Stimulated activated CD4-positive, alpha-beta T cell treated with anti-CD3 and anti-CD28 coated beads, TNF-alpha, amount 100 ng/mL, for 48 hours (primary cell): Measurements from ENCODE around the gene CA5A.
A peak's percentile ranks its signal among the peaks of the same experiment; 100 is the strongest.
"Not testable (repeated sequence)": the region's sequence is repeated elsewhere in the genome, so short reads cannot be mapped to it uniquely, and the experiment has no call there.

Experiments
- DNase-seq, 3 donors: peaks; one replicate each; pipeline ENCODE4 v3.0.0-alpha.2; 2020; ENCODE audit warnings: low read depth in 3 of 3

Gene CA5A

DNA sequence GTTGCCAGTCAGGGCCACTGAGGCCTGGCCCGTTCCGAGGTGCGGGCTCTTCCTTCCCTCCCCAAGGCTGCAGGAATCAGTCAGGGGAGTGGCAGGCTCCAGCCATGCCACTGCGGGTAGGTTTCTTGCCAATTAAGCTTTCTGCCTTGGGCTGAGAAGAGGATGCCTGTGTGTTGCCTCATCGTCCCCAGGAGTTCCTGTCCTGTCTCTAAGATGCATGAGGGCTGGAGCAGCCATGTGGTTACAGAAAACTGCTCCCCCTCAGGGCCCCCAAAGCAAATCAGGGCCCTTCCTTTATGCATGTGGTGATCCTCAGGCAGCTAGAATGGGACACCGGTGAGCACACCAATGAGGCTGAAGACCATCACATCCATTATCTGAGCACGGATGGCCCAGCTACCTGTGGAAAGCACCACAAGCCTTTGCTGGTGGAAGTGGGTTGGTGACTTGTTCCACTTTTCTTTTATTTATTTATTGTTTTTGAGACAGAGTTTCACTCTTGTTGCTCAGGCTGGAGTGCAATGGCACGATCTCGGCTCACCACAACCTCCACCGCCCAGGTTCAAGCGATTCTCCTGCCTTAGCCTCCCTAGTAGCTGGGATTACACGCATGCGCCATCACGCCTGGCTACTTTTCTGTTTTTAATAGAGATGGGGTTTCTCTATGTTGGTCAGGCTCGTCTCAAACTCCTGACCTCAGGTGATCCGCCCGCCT lies 40.0 kb downstream of the CA5A start:
- DNase-seq, result not testable (repeated sequence)

DNA sequence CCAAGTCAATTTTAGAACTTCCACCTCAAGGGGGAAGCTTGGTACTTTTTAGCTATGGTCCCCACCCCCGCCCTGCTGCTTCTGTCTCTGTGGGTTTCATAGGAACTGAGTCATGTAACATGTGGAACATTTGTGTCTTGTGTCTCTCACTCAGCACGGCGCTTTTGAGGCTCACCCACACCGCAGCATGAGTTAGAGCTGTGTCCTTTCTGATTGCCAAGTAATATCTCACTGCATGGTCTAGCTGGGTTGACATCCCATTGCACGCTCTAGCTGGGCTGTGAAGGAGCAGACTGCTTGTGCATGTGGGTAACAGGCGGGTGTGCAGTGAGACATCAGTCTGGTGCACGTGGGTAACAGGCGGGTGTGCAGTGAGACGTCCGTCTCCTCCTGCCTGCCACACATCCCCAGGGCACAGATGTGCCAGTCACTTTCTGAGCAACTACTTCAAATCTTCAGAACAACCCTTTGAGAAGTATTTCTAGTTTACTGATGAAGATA lies 40.6 kb downstream of the CA5A start:
- DNase-seq, result peak; percentile 69 to 90 (median 75)

DNA sequence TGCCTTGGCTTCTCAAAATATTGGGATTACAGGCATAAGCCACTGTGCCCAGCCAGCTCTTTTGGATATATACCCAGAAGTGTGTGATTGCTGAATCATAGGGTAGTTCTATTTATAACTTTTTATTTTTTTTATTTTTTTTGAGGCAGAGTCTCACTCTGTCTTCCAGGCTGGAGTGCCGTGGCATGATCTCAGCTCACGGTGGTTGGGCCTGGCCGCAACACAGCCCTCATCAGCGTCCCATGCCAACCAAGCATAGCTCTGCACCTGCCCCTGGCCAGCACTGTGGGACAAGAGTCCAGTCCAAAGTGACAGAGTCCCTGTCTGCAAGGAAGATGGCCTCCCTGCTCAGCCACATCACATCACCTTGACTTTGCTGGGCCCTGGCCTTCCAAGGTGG lies 42.3 kb downstream of the CA5A start:
- DNase-seq, result not testable (repeated sequence)

DNA sequence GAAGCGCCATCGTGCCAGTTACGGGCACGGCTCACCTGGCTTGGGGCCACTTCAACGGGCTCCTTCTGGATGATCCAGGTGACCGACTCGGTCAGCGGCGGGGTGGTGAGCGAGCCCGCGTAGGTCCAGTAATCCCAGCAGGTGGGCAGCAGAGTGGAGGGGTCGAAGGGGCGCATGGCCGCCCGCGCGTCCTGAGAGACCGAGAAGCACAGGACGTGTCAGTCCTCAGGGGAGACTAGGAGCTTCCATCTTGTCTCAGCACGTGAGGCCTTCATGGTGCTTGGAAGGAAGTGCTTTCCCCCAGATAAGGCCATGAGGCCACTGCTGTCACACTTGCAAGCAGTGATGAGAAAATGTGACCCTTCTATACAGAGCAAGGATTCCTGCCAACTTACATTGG lies 44.6 kb downstream of the CA5A start:
- DNase-seq, result no peak

DNA sequence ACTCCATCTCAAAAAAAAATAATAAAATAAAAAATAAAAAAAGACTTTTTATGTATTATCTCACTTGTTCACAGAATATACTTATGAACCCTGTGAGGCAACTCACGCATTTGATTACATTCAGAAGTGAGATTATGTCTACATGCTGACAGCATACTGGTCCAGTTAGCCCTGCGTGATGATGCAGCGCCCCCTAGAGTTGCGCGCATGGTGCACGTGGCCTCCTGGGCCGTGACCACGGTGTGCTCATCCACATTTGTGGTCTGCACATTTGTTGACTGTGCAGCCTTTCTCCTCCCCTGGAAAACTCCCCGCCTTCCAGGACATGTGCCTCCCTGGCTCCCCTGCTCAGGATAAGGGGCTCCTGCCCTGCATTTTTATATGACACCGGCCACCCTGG lies 46.6 kb downstream of the CA5A start:
- DNase-seq, result not testable (repeated sequence)

DNA sequence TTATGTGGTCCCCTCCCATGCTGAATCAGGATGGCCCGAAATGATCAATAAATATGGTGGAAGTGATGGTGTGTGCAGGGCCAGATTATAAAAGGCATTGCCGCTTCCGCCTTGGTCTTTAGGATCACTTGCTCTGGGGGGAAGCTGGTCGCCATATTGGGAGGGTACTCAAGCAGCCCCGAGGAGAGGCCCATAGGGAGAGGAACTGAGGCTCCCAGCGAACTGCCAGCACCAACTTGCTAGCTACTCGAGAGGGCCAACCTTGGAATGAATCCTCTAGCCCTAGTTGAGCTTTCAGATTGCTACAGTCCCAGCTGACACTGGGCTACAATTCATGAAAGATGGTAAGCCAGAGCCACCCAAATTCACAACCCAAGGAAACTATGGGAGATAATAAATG lies 48.0 kb downstream of the CA5A start:
- DNase-seq, result not testable (repeated sequence)

DNA sequence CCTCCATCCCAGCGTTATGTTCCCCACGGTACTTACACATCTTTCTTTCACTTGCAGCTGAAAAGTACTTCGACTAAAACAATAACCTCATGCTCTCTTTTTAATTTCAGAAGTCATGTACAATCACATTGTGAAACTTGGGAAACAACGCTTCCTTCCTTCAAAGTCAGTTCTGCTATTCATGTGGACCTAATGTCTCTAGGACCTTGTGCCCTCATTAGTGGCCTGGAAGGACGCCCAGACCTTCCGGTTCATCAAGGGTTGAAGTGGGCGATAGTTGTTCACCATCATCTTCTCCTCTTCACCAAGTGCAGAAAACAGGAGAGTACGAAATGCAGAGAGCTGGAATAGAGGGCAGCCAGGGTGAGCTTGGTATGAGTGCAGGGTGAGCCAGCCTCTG lies 48.4 kb downstream of the CA5A start:
- not testable (repeated sequence) for DNase-seq

DNA sequence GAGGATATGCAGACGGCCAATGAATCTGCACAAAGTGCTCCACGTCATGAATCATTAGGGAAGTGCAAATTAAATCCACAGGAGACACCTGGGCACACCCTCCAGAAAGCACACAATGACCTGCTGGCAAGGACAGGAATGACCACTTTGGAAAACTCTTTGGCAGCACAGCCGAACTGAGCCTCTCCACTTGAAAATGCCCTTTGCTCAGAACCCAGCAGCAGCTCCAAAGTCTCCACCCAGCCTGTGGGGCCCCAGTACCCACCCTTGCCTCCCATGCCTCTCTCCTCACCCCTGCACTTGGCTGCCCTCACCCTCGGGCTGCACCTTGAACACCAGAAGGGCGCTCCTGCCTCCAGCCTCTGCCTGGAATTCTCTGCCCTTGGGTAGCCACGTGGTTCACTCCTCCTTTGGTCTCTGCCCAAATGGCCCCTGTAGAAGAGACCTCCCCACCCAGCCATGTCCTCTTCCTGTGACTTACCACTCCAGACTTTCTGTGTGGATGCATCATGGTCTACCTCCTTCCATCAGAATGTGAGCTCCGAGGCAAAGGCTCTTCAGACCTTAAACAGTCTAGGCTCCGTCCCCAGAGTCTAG lies 50.9 kb downstream of the CA5A start:
- DNase-seq, result not testable (repeated sequence)

DNA sequence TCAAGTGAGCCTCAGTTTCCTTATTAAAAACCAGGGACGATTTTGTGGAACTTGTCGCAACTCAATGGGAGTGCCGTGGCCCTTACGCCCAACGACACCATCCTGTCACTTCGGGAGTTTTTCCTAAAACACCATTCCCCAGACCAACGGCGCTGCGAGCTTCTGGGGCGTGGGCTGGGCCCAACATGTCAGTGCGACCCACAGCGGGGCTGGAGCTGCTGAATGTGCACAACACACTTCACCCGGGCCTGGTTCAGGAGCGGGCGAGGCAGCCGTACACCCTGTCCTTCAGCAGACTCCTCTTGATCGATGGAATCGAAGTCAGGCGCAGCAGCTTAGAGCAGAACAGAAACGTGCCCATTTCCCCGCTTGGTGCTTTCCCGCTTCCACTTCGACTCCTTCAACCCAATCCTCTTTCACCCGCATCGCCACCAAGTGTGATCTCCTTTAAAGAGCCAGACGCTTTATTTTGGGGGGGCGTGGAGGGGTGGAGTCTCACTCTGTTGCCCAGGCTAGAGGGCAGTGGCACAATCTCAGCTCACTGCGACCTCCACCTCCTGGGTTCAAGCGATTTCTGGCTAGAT lies 53.8 kb downstream of the CA5A start:
- DNase-seq, result no peak

DNA sequence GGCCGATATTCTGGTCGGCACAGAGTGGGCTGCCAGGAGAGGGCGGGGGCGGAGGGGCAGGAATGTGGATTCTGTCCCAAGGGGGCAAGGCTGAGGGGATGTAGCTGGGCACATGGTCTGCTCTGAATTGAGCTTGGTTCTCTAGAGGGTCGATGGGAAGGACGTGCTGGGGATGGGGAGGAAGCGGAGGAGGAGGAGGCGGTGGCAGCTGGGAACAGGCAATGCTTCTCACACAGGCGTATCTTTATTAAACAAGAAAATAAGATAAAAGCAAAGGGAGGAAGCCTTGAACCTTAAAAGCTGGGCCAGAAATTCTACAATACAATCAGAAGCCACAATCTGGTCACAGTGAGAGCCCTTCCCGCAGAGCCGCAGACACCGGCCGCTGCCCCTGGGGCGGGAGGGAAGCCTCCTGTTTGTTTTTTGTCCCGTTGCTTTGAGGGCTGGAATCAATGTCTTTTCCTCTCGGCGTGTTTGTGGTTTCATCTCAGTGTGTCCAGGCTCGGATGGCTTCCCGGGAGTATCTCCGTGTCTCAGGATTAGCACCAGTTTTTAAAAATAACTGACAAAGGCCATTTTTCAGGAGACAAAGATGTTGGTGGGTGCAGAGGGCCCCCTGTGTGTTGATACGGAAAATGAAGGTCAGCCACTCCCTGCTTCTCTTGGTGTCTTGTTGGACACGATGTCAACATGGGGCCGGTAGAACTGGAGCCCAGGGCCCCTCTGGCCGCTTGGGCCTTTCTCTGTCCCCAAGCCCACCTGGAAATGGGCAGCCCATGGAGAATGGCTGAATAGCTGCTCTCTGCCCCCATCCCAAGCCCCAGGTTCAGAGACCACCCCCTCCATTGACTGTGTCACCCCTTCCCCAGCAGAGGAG lies 54.8 kb downstream of the CA5A start:
- DNase-seq, result no peak

DNA sequence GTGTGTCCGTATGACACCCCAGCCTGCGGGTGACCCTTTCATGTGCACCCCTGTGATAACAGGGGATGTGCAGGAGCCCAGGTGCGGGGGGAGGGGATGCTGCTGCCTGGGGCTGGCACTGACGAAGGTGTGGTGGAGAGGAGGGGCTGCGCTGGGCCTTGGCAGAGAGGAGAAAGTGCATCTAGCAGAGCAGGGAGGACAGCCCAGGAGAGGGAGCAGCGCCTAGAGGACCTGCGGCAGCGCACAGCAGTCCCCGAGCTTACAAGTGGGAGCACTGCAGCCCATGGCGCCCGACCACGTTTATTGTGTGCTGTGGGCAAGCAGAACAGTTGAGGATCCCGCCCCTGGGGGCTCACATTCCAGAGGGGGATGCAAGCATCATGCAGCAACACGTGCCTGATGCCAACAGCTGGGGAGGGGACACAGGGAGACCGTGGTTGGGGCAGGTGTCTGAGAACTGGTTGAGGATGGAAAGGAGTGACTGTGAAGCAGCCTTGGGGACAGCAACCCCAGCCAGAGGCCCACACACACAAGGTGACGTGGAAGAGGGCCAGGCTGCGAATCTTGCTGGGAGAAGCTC lies 56.1 kb downstream of the CA5A start:
- DNase-seq, result no peak

DNA sequence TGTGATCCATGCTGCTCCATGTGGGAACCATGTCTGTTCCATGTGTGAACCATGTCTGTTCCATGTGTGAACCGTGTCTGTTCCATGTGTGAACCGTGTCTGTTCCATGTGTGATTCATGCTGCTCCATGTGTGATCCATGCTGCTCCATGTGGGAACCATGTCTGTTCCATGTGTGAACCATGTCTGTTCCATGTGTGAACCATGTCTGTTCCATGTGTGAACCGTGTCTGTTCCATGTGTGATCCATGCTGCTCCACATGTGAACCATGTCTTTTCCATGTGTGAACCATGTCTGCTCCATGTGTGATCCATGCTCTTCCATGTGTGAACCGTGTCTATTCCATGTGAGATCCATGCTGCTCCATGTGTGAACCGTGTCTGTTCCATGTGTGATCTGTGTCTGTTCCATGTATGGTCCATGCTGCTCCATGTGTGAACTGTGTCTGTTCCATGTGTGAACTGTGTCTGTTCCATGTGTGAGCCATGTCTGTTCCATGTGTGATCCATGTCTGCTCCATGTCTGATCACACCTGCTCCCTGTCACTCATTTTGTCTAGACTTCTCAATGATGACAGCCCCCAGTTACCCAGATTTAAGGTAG lies 56.8 kb downstream of the CA5A start:
- not testable (repeated sequence) for DNase-seq

DNA sequence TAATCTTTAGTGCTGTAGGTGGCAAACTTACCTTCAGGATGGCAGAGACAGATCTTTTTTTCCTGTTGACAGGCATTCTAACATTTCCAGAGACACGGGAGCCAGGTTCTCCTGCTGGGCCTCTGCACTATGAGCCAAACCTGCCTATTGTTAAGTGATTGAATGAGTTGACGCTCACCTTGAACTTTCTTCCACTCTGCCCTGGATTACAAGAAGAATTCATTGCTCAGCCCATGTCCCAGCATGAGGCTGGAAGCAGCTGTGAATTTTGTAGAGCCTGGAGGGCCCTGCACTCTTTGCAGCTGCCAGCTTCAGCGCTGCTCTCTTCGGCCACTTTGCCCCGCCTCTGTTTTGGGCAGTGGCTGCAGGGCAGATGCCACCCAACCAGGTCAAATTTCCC lies 57.6 kb downstream of the CA5A start:
- no peak for DNase-seq

DNA sequence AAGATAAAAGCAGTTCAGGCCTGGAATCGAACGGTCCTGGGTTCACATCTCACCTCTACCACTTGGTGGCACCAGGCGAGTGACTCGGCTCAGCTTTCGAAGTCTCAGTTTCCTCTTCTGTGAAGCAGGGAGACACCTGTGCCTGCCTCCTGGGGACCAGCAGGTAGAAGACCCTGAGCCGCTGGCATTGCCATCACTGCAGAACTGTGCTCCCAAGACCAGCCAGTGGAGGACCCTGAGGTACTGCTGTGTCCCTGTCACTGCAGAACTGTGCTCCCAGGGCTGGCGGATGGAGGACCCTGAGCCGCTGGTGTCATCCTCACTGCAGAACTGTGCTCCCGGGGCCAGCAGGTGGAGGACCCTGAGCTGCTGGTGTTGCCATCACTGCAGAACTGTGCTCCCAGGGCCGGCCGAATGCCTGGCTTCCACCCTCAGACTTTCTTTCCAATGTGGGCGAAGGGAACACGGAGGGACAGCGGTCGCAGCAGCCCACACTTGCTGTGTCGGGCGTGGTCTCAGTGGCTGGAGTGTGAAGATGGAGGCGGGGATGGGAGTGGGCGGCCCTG lies 58.3 kb downstream of the CA5A start:
- DNase-seq, result no peak

DNA sequence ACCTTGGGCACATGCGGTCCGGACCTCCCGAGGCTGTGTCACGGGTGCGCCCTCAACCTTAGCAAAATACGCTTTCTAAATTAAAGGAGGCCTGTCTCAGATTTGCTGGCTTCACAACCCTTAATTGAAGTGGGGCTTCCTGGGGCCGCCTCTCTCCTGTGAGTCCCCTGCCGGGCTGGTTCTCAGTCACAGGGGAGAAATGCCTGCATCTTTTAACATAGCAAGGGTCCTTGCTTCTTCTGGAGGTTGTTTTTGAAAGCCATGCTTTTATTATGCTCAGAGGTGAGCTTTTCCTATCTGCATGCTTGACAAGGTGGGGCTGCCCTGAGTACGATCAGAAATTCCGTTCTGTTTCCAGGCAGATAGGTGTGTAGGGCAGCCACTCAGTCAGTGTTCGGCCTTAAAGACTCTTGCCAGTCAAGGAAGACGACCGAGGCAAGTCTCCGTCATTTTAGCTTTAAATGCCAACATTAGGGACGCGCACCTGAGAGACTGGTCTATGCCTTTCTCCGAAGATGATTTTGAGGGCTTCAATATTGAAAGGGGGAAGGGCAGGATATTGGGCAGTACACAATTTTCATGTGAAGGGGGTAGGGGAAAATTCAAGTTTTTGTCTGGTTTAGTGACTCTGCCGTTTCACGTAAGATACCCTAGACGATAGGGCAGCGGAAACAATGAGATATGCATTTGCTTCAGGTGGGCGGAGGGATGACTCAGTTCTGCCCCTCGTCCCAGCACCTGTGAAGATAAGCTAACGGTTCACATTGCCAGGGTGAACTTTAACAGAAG lies 61.5 kb downstream of the CA5A start:
- DNase-seq, result peak in 2 of 3 donors; percentile 68 to 77

DNA sequence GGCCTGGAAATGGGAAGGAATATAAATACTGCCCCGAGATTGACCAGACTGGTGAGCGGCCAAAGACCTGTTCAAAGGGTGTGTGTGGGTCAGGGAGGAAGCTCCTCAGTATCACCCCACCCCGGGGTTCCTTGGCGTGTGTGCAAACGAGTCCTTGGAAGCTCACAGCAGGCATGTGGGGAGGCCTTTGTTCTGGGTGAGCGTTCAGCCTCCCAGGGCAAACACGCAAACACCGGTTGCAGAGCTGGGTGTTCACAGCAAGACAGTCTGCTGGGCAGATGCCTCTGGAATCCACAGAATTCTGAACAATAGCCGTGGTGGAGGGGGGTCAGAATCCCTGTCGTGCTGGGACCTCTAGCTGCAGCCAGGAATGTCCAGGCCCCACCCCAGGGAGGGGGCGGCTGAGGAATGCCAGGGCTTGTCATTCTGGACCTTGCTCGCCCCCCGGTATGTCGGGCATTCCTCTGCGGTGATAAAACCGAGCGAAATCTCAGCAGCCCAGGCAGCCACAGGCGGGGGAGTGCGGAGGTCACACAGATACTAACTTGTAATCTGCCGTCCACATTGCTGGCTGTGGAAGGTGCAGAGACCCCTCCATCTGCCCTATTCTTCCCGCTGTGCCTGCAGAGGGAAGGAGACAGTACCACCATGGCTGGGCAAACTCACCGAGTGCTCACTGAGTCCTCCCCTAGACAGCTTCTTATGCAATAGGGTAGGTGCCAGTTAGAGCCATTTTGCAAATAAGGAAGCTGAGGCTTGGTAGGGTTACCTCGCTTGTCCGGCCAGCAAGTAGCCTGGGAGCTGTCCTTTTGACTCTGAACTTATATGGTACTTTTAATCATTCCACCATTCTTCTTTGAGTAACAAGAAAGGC lies 65.7 kb downstream of the CA5A start:
- not testable (repeated sequence) for DNase-seq

DNA sequence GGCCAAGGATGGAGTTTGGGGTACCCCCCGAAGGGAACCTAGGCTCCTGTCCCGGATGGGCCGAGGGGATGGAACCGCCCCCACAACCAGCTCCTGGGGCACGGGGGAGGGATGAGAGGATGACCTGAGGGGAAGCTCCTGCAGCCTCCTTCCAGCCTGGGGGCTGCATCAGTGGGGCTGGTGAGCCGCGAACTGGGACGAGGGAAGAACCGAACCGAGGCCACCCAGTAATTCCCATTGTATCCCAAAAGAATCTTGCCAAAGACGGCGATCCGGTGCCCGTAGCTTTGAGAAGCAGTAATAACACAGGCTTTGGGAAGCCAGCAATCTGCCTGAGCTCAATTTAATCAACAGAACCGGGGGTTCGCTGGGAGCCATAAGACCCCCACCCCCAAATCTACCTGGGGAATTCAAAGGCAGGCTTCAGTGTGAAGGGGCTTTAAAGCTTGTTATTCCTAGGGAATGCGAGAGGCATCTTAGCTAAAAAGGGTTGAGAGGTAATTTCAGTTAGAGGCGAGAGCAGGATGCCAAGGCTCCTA lies 66.4 kb downstream of the CA5A start:
- DNase-seq, result not testable (repeated sequence)

DNA sequence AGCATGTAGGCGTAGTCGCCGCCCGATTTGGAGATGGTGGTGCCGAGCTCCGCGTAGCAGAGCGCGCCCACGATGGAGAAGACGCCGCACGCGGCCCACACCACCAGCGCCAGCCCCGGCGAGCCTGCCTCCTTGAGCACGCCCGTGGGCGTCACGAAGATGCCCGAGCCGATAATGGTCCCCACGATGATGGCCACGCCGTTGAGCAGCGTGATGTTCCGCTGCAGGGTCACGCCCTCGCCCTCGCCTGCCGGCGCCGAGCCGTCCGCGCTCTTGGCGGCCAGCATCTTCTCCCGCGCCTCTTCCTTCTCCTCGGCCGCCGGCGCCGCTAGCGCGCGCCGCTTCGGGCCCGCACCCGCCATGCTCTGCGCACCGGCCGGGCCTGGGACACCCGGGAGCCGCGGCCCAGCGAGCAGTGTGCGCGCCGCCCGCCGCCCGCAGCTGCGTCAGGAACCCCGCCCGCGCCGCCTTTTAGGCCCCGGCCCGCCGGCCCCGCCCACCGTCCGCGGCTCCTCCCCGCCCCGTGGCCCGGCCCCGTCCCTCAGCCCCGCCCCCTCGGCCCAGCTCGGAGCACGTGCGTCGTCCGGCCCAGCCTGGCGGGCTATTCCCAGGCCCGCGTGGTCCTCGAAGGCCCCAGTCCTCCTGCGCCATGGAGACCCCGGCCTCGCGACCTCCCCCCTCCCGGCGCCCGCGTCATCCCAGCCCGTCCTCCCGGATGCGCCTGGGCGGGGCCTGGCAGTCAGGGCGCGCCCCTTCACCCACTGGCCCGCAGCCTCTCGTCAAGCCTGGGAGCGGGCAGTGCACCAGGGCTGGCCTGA lies 67.1 kb downstream of the CA5A start, which contains the start of gene SLC7A5:
TSS of gene SLC7A5 (minus strand) at position 447 of the 818 bp plus-strand sequence. CDS start at position 362, 85 bp downstream.
- peak; percentile 83 to 92 (median 86) for DNase-seq
